NCI-H2107 treated with DMSO at 0.1 percent for 48 hours (cell line): ENCODE results near the gene ZC3H12A.
"Not testable (repeated sequence)": the region's sequence is repeated elsewhere in the genome, so short reads cannot be mapped to it uniquely, and the experiment has no call there.

Experiments
- DNase-seq: peaks from one replicate; lab custom pipeline; 2025; ENCODE audit not compliant: unreplicated experiment; lab: John Stamatoyannopoulos, UW

The ZC3H12A gene

GRCh38 chr1:37498872-37499617 is 24.7 kb downstream of the ZC3H12A start:
- DNase-seq: no peak

- no peak for DNase-seq
Observed at GRCh38 chr1:37501661-37502060, 27.3 kb downstream of the ZC3H12A start.

- no peak for DNase-seq
Observed at GRCh38 chr1:37502104-37502503, 27.7 kb downstream of the ZC3H12A start.

GRCh38 chr1:37502791-37503190 is 28.4 kb downstream of the ZC3H12A start:
- DNase-seq: not testable (repeated sequence)

GRCh38 chr1:37506740-37507139 is 32.4 kb downstream of the ZC3H12A start:
- DNase-seq: no peak

- DNase-seq: peak; percentile 62
Observed at GRCh38 chr1:37509181-37509580, 34.8 kb downstream of the ZC3H12A start.

GRCh38 chr1:37513795-37514349 is 39.5 kb downstream of the ZC3H12A start:
- peak; percentile 19 for DNase-seq

- DNase-seq: peak; percentile 70
Observed at GRCh38 chr1:37514350-37515184, 40.2 kb downstream of the ZC3H12A start, which contains the start of gene MEAF6. Gene MEAF6, minus strand, starts transcription at chr1:37514766. Its CDS starts 20 bp downstream, at chr1:37514746.

GRCh38 chr1:37515185-37516034 is 41.0 kb downstream of the ZC3H12A start:
- no peak for DNase-seq

- no peak for DNase-seq
Observed at GRCh38 chr1:37517569-37517968, 43.2 kb downstream of the ZC3H12A start.

GRCh38 chr1:37518241-37518640 is 43.9 kb downstream of the ZC3H12A start:
- DNase-seq: not testable (repeated sequence)

GRCh38 chr1:37518929-37519328 is 44.5 kb downstream of the ZC3H12A start:
- not testable (repeated sequence) for DNase-seq

- no peak for DNase-seq
Observed at GRCh38 chr1:37519613-37520012, 45.2 kb downstream of the ZC3H12A start.

- not testable (repeated sequence) for DNase-seq
Observed at GRCh38 chr1:37529888-37530287, 55.5 kb downstream of the ZC3H12A start.

- DNase-seq: not testable (repeated sequence)
Observed at GRCh38 chr1:37532418-37533156, 58.2 kb downstream of the ZC3H12A start.

GRCh38 chr1:37533317-37534093 is 59.1 kb downstream of the ZC3H12A start:
- DNase-seq: no peak
